Fibroblast of lung (primary cell): Measurements from ENCODE around the gene DNMT3A. TPM values are rescaled to one million over a fixed set of nuclear protein-coding genes. Genes with fewer than 3 reads are reported as not detected.

Source experiments
- DNase-seq, 2 donors: peaks; one replicate each; pipeline versions ENCODE4 v3.0.0 to v3.0.0-alpha.2; 2010; ENCODE audit warnings: low read depth in 2 of 2
- H2AFZ ChIP-seq: 2 replicates; pipeline ENCODE4 v1.5.1; 2012; ENCODE audit warnings: low read length, control low read depth, inconsistent platforms
- H3K27ac ChIP-seq: 2 replicates; pipeline ENCODE4 v1.5.1; 2011; ENCODE audit warnings: low read length, control low read depth; ENCODE audit not compliant: insufficient read depth
- H3K27me3 ChIP-seq: 2 replicates; pipeline ENCODE4 v1.5.1; 2011; ENCODE audit warnings: mild to moderate bottlenecking, low read length; ENCODE audit not compliant: control insufficient read depth, insufficient read depth
- H3K36me3 ChIP-seq: 2 replicates; pipeline ENCODE4 v1.5.1; 2011; ENCODE audit warnings: low read length; ENCODE audit not compliant: control insufficient read depth, insufficient read depth
- H3K4me1 ChIP-seq: 2 replicates; pipeline ENCODE4 v1.5.1; 2011; ENCODE audit warnings: low read length; ENCODE audit not compliant: control insufficient read depth, insufficient read depth; ENCODE audit errors: extremely low read depth
- H3K4me2 ChIP-seq: 2 replicates; pipeline ENCODE4 v1.5.1; 2011; ENCODE audit warnings: low read length, control low read depth; ENCODE audit not compliant: insufficient read depth; ENCODE audit errors: extremely low read depth
- H3K4me3 ChIP-seq, 4 experiments: fragments of 200-600 bp in 1 of 4; sonication (generic) in 1 of 4; replicated peaks in 1 of 4; 2 replicates each; pipeline ENCODE4 v1.5.1; 2011 to 2016; ENCODE audit warnings: low read length in 4 of 4, low read depth in 3 of 4, mild to moderate bottlenecking in 3 of 4, control low read depth in 2 of 4, inconsistent platforms in 1 of 4, mixed read lengths in 1 of 4; ENCODE audit not compliant: insufficient read depth in 1 of 4; ENCODE audit errors: control extremely low read depth in 1 of 4
- H3K79me2 ChIP-seq: 2 replicates; pipeline ENCODE4 v1.5.1; 2012; ENCODE audit warnings: mild to moderate bottlenecking, low read length, inconsistent platforms; ENCODE audit not compliant: control insufficient read depth, insufficient read depth
- H3K9ac ChIP-seq: 2 replicates; pipeline ENCODE4 v1.5.1; 2011; ENCODE audit warnings: mild to moderate bottlenecking, low read length, control low read depth; ENCODE audit not compliant: insufficient read depth
- H3K9me3 ChIP-seq: 2 replicates; pipeline ENCODE4 v1.5.1; 2012; ENCODE audit warnings: low read depth, low read length; ENCODE audit not compliant: control insufficient read depth, insufficient read depth
- H4K20me1 ChIP-seq: 2 replicates; pipeline ENCODE4 v1.5.1; 2011; ENCODE audit warnings: low read length; ENCODE audit not compliant: control insufficient read depth, insufficient read depth; ENCODE audit errors: extremely low read depth
- CTCF ChIP-seq, 2 donors: IDR thresholded peaks in 1 of 2; conservative IDR thresholded peaks in 1 of 2; 1 replicate in 1 of 2; 2 replicates in 1 of 2; pipeline ENCODE4 v1.5.1; 2011 to 2012; ENCODE audit warnings: low read length in 2 of 2, control low read depth in 1 of 2, inconsistent platforms in 1 of 2, low read depth in 1 of 2, mild to moderate bottlenecking in 1 of 2
- EZH2 ChIP-seq: IDR thresholded peaks from 2 replicates; pipeline ENCODE4 v1.5.1; 2012; ENCODE audit warnings: low read length, control low read depth, mild to moderate bottlenecking; ENCODE audit errors: missing control alignments
- polyA plus RNA-seq, 2 donors: library from polyadenylated mRNA; depleted of rRNA in 1 of 2; stranded (reverse) in 1 of 2; unstranded in 1 of 2; fragments of >200 nt; gene quantifications; 2 replicates each; pipeline ENCODE4 v1.2.1, GENCODE V29; 2011 to 2012; ENCODE audit warnings: missing spikeins in 1 of 2
- total RNA-seq: library from RNA; depleted of rRNA; stranded (reverse); fragments of >200 nt; gene quantifications from 2 replicates; pipeline ENCODE4 v1.2.1, GENCODE V29; 2014

DNMT3A gene
- total and polyA plus RNA-seq, 2 donors (not counting 1 experiment from before 2014, with no cell fraction given), result 3.6 to 19.7 TPM

GRCh38 chr2:25227576-25227975 lies 114.1 kb downstream of the DNMT3A start:
- no peaks in the 10 kb centered on the region for H3K27me3 ChIP-seq
- peaks cover 5% of the 10 kb centered on the region for H3K4me1 ChIP-seq
- no peaks in the 10 kb centered on the region for H3K9me3 ChIP-seq
- no peak overlapping the region for H3K4me3 ChIP-seq
- DNase-seq, result no peak
- H3K27ac ChIP-seq, result no peak overlapping the region
- no peak overlapping the region for H3K4me2 ChIP-seq
- H3K36me3 ChIP-seq, result no peaks in the 10 kb centered on the region
- no peak for TF ChIP-seq EZH2
- H2AFZ ChIP-seq, result no peak overlapping the region
- H3K79me2 ChIP-seq, result no peaks in the 10 kb centered on the region
- H3K9ac ChIP-seq, result no peak overlapping the region
- no peaks in the 10 kb centered on the region for H4K20me1 ChIP-seq

- DNase-seq, result no peak
- H3K4me3 ChIP-seq, result no peak overlapping the region
- no peaks in the 10 kb centered on the region for H3K9me3 ChIP-seq
- H3K36me3 ChIP-seq, result no peaks in the 10 kb centered on the region
- peaks cover 5% of the 10 kb centered on the region for H3K4me1 ChIP-seq
- H3K79me2 ChIP-seq, result no peaks in the 10 kb centered on the region
- no peak overlapping the region for H3K27ac ChIP-seq
- no peak overlapping the region for H3K4me2 ChIP-seq
- no peak overlapping the region for H2AFZ ChIP-seq
- TF ChIP-seq EZH2, result no peak
- TF ChIP-seq CTCF (conservative IDR thresholded peaks at IDR 0.05 in 1 of 2, IDR thresholded peaks at IDR 0.05 in 1 of 2; ENCODE audit: low read depth in 1 of 2, low read length in 2 of 2), result no peak
- no peak overlapping the region for H3K9ac ChIP-seq
- no peaks in the 10 kb centered on the region for H4K20me1 ChIP-seq
- H3K27me3 ChIP-seq, result no peaks in the 10 kb centered on the region
These were observed 114.9 kb downstream of the DNMT3A start for GRCh38 chr2:25226827-25227226.

GRCh38 chr2:25222477-25223121 lies 119.1 kb downstream of the DNMT3A start:
- Histone ChIP-seq H3K9ac (no peak overlapping the region), H4K20me1 (no peaks in the 10 kb centered on the region), H3K27me3 (no peaks in the 10 kb centered on the region), H3K79me2 (no peaks in the 10 kb centered on the region), H3K36me3 (no peaks in the 10 kb centered on the region), H3K4me2 (no peak overlapping the region), H3K4me3 (no peak overlapping the region), H3K27ac (no peak overlapping the region), H2AFZ (no peak overlapping the region), H3K9me3 (no peaks in the 10 kb centered on the region), H3K4me1 (no peaks in the 10 kb centered on the region)
- TF ChIP-seq CTCF (conservative IDR thresholded peaks at IDR 0.05 in 1 of 2, IDR thresholded peaks at IDR 0.05 in 1 of 2; ENCODE audit: low read depth in 1 of 2, low read length in 2 of 2), result no peak
- TF ChIP-seq EZH2, result no peak
- DNase-seq, result no peak
